Activated T-cell treated with anti-CD3 and anti-CD28 coated beads, Interleukin-2, amount 50 U/mL, for 48 hours (primary cell): ENCODE data around the gene EFNA5.

ENCODE experiments used
- DNase-seq, 2 experiments: peaks; one replicate each; pipeline ENCODE4 v3.0.0-alpha.2; 2020

EFNA5 gene

GRCh38 chr5:107541400-107541799, 129.3 kb downstream of the EFNA5 start:
- DNase-seq: no peak

- no peak for DNase-seq
Observed at GRCh38 chr5:107539726-107540330, 130.9 kb downstream of the EFNA5 start.

GRCh38 chr5:107538805-107539445, 131.8 kb downstream of the EFNA5 start:
- no peak for DNase-seq

- DNase-seq: no peak
Observed at GRCh38 chr5:107538331-107538730, 132.4 kb downstream of the EFNA5 start.

- DNase-seq: no peak
Observed at GRCh38 chr5:107535849-107536248, 134.9 kb downstream of the EFNA5 start.

- no peak for DNase-seq
Observed at GRCh38 chr5:107533910-107534876, 136.5 kb downstream of the EFNA5 start.

GRCh38 chr5:107532916-107533315, 137.8 kb downstream of the EFNA5 start:
- DNase-seq: no peak

- DNase-seq: no peak
Observed at GRCh38 chr5:107532169-107532878, 138.4 kb downstream of the EFNA5 start.

- no peak for DNase-seq
Observed at GRCh38 chr5:107531308-107531707, 139.4 kb downstream of the EFNA5 start.

- DNase-seq: no peak
Observed at GRCh38 chr5:107529618-107530017, 141.1 kb downstream of the EFNA5 start.

- DNase-seq: no peak
Observed at GRCh38 chr5:107526270-107526937, 144.3 kb downstream of the EFNA5 start.

- no peak for DNase-seq
Observed at GRCh38 chr5:107524111-107524510, 146.6 kb downstream of the EFNA5 start.

GRCh38 chr5:107523029-107523680, 147.6 kb downstream of the EFNA5 start:
- DNase-seq: no peak

GRCh38 chr5:107522456-107522855, 148.3 kb downstream of the EFNA5 start:
- DNase-seq: no peak

- DNase-seq: no peak
Observed at GRCh38 chr5:107519900-107520354, 150.8 kb downstream of the EFNA5 start.

GRCh38 chr5:107518616-107519015, 152.1 kb downstream of the EFNA5 start:
- no peak for DNase-seq

- DNase-seq: no peak
Observed at GRCh38 chr5:107518190-107518589, 152.5 kb downstream of the EFNA5 start.

GRCh38 chr5:107517185-107518033, 153.3 kb downstream of the EFNA5 start:
- no peak for DNase-seq

GRCh38 chr5:107516452-107517184, 154.1 kb downstream of the EFNA5 start:
- no peak for DNase-seq

- no peak for DNase-seq
Observed at GRCh38 chr5:107515521-107516080, 155.1 kb downstream of the EFNA5 start.
